ES-I3 (cell line): ENCODE results near the gene SEMA3B.
A peak's percentile ranks its signal among the peaks of the same experiment; 100 is the strongest.
"Not testable (repeated sequence)": the region's sequence is repeated elsewhere in the genome, so short reads cannot be mapped to it uniquely, and the experiment has no call there.

Experiments used
- H3K36me3 ChIP-seq: 2 replicates; pipeline ENCODE4 v1.6.1; 2013; ENCODE audit warnings: mild to moderate bottlenecking, low read length, control low read depth, moderate library complexity; ENCODE audit not compliant: insufficient read depth
- H3K4me1 ChIP-seq: 2 replicates; pipeline ENCODE4 v1.6.1; 2013; ENCODE audit warnings: mild to moderate bottlenecking, control low read depth, low read length; ENCODE audit not compliant: insufficient read depth
- H3K9ac ChIP-seq: 2 replicates; pipeline ENCODE4 v1.6.1; 2013; ENCODE audit warnings: low read depth, mild to moderate bottlenecking, low read length, moderate library complexity
- H3K9me3 ChIP-seq: 2 replicates; pipeline ENCODE4 v1.6.1; 2013; ENCODE audit warnings: mild to moderate bottlenecking, low read length, moderate library complexity; ENCODE audit not compliant: control insufficient read depth, insufficient read depth

The SEMA3B gene

DNA sequence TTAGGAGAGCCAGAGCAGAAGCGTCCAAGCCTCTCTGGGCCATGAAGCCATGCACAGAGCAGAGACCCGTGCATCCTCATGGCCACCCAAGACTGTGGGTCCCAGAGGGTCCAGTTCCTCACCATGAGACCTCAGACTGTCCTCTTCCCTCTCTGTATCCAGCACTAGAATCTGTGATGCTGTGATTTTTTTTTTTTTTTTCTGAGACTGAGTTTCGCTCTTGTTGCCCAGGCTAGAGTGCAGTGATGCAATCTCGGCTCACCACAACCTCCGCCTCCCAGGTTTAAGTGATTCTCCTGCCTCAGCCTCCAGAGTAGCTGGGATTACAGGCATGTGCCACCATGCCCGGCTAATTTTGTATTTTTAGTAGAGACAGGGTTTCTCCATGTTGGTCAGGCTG, 24.1 kb upstream of the SEMA3B start:
- H3K4me1 ChIP-seq: peaks cover 50% of the 10 kb centered on the region
- not testable (repeated sequence) for H3K9ac ChIP-seq, H3K36me3 ChIP-seq, H3K9me3 ChIP-seq

DNA sequence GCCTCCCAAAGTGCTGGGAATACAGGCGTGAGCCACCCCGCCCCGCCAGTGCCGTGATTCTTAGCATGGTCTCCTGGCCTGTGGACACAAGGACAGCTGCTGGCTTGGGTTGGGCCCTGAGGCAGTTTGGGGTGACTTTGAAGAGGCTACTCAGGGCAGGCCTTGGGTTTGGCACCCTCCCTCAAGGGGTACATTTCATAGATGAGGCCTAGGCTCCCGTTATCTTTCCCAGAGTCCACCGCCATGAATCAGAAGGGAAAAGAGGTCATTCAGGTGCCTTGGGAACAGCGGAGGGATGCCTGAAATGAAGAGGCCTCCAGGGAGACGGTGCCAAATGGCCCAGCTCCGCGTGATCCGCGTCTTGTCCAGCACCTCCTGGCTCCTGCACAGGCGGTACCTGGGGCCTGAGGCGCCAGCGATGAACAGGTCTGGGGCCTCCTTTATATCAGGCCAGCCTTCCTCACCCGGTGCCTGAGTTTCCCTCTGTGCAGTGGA, 23.6 kb upstream of the SEMA3B start:
- Histone ChIP-seq H3K36me3 (no peaks in the 10 kb centered on the region; the same call in 1 of the 2 replicates), H3K9ac (peak overlapping the region; percentile 26), H3K4me1 (peaks cover 45% of the 10 kb centered on the region), H3K9me3 (no peaks in the 10 kb centered on the region)

DNA sequence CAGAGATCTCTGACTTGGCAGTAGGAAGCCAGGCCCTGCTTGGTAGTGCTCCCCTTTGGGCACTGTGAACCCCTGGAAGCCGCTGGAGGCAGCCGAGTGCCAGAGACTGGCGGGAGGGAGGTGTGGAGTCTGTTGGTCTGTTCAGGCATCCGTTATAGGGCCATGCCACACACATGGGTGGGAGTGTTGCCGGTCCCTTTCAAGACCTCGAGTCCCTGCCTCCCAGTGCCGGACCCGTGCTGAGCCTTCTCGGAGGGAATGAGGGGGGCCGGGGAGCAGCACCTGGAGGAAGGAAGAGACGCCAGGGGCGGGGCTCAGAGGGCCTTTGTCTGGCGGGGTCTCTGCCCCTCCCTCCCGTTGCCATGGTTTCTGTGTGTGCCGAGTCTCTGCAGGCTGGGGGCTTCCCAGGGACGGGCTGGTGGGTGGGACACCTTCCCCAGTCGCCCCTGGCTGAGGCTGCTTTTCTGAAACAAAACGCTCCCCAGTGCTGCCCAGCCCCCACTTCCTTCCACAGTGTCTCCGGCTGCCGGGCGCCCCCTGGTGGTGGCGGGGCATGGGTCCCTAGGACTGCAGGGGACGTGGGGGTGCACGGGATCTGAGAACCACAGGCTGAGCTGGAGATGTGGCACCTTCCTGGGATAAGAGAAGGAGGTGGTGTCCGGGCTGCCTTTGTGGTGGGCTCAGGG, 23.0 kb upstream of the SEMA3B start:
- Histone ChIP-seq H3K36me3 (no peaks in the 10 kb centered on the region; the same call in 1 of the 2 replicates), H3K9me3 (no peaks in the 10 kb centered on the region), H3K9ac (peak overlapping the region; percentile 26), H3K4me1 (peaks cover 44% of the 10 kb centered on the region)

DNA sequence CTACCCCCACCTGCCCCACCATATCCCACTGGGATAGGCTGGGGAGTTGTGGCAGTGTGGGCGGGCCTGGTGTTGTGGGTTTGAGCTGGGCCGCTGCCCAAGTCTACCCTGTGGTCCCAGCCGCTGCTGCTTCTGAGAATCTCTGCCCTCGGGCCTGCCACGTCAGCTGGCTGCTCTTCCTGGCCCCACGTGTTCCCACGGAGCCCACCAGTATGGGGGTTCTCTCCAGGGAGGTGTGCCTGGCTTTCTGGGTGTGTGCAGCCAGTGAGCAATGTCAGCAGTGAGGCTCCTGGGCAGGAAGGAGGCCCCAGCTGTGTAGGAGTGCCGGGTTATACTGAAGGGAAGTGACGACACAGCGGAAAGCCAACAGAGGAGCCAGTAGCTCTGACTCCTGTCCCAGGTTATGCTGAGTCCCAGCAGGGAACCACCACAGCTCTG, 22.4 kb upstream of the SEMA3B start:
- Histone ChIP-seq H3K9ac (0 out of 2 replicates have a peak overlapping the region, but pooled peaks have one; percentile 9), H3K4me1 (peaks cover 41% of the 10 kb centered on the region), H3K9me3 (no peaks in the 10 kb centered on the region), H3K36me3 (no peaks in the 10 kb centered on the region; the same call in 1 of the 2 replicates)

DNA sequence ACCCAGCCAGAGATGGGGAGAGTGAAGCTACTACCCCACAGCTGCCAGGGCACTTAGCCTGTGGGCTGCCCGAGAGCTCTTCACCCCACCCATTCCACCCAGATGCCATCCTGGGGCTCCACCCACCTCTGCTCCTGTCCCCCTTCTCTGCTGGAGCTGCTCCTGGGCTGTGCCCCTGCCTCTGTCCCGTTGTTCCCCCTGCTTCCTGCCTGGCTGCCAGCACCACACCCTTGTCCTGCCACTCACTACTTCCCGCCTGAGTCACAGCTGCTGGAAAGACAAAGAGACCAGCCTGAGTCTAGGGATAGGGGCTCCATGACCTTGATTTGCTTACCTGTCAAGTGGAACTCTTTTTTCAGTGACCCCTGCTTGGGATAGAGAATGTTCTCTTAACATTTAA, 20.6 kb upstream of the SEMA3B start:
- H3K9me3 ChIP-seq: no peaks in the 10 kb centered on the region
- no peaks in the 10 kb centered on the region; the same call in 1 of the 2 replicates for H3K36me3 ChIP-seq
- H3K4me1 ChIP-seq: peaks cover 22% of the 10 kb centered on the region
- no peak overlapping the region for H3K9ac ChIP-seq

DNA sequence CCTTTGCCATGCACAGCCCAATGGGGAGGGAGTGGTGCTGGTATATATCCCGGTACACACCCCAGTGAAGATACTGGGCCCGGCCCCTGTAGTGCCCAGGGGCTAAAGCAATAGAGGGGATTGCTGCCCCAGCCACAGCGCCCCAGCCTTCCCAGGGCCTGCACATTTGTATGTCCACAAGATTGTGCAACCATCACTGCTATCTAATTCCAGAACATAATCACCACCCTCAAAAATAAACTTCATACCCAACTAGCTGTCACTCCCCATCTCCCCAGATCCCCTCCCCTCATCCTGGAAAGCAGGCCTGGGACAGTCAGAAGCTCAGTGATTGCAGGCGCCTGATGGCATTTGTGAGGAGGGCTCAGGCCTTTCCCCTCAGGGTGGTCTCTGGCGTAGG, 19.5 kb upstream of the SEMA3B start:
- no peaks in the 10 kb centered on the region for H3K9me3 ChIP-seq
- no peak overlapping the region for H3K9ac ChIP-seq
- H3K4me1 ChIP-seq: peaks cover 20% of the 10 kb centered on the region
- H3K36me3 ChIP-seq: no peaks in the 10 kb centered on the region; the same call in 1 of the 2 replicates

DNA sequence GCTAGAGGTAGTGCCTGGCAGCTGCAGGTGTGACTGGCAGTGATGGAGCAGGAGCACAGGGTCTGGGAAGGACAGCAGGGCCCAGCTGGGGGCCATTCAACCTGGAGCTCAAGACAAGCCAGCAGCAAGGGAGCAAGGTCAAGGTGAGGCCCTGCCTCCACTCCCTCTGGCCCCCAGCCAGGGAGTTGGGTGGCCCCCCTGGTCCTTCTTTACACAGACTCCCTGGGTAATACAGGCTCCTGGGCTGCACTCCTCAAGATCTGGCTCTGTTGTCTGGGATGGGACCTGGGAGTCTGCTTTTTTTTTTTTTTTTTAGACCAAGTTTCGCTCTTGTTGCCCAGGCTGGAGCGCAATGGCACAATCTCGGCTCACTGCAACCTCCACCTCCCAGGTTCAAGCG, 18.4 kb upstream of the SEMA3B start:
- Histone ChIP-seq H3K4me1 (peaks cover 20% of the 10 kb centered on the region), H3K9me3 (no peaks in the 10 kb centered on the region), H3K36me3 (no peaks in the 10 kb centered on the region; the same call in 1 of the 2 replicates), H3K9ac (no peak overlapping the region)

DNA sequence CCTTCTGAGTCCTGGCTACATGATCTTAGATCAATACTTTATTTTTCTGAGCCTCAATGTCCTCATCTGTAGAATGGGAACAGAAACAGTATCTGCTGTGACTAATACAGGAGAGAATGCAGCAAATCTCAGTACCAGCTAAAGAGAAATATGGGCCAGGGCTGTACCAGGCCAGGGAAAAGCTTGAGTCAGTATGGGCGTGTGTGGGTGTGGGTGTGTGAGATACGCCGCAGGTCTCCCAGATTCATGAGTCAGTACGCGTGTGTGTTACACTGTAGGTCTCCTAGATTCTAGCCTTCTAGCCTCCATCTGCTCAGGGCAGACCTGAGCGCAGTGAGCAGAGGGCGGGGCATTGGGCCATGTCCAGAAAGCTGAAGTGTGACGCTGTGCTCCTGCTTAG, 17.7 kb upstream of the SEMA3B start:
- H3K36me3 ChIP-seq: no peaks in the 10 kb centered on the region; the same call in 1 of the 2 replicates
- no peak overlapping the region for H3K9ac ChIP-seq
- no peaks in the 10 kb centered on the region for H3K9me3 ChIP-seq
- H3K4me1 ChIP-seq: peaks cover 16% of the 10 kb centered on the region

DNA sequence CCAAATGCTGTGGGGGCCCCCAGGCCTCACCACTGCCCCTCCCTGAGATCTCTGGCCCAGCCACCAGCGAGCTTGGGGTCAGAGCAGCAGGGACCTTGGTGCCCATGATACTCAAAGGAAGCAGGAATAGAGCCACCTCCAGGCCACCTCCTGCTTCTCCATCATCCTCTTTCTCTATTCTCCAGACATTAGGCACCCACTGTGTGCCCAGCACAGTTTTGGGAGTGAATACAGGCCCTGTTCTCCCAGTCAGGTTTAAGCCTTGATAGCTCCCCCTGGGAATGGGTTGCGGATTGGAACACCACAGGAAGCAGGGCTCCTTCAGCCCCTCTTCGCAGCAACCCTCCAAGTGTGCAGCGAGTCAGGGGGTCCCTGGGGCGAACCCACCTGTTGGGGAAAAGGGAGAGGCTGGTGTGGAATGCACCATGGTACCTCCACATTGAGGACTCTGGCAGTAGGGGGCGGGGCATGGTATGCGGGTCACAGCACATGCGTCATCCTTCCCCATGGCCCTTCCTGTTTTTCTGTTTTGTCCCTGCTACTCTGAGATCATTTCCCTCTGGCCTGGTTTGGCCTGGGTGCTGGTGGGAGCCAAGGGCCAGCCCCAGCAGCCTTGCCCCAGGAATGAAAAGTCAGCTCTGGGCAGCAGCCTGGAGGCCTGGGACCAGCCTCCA, 14.2 kb upstream of the SEMA3B start:
- peaks cover 3% of the 10 kb centered on the region for H3K36me3 ChIP-seq

DNA sequence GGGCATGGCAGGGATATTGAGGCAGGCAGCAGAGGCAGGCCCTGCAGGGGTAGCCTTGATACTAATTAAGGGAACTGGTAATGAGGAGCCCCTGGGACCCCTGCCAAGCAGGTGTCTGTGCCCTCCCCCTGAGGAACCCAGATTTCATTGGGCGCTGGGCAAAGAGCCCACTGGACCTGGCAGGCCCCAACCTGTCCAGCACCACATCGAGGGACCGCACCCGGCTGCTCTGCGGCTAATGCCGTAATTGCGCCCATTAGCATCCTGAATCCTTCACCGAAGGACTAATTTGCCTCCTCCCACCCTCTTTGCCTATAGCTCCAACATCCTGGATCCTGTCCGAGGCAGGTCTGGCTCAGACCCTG, 13.7 kb upstream of the SEMA3B start:
- Histone ChIP-seq H3K4me1 (0 out of 2 replicates have a peak, but pooled peaks cover 5% of the 10 kb centered on the region), H3K9me3 (no peaks in the 10 kb centered on the region), H3K36me3 (peaks cover 3% of the 10 kb centered on the region), H3K9ac (no peak overlapping the region)

More for the DNA sequence above, 14.2 kb upstream of the SEMA3B start:
- no peak overlapping the region for H3K9ac ChIP-seq
- no peaks in the 10 kb centered on the region for H3K9me3 ChIP-seq
- 0 out of 2 replicates have a peak, but pooled peaks cover 5% of the 10 kb centered on the region for H3K4me1 ChIP-seq

DNA sequence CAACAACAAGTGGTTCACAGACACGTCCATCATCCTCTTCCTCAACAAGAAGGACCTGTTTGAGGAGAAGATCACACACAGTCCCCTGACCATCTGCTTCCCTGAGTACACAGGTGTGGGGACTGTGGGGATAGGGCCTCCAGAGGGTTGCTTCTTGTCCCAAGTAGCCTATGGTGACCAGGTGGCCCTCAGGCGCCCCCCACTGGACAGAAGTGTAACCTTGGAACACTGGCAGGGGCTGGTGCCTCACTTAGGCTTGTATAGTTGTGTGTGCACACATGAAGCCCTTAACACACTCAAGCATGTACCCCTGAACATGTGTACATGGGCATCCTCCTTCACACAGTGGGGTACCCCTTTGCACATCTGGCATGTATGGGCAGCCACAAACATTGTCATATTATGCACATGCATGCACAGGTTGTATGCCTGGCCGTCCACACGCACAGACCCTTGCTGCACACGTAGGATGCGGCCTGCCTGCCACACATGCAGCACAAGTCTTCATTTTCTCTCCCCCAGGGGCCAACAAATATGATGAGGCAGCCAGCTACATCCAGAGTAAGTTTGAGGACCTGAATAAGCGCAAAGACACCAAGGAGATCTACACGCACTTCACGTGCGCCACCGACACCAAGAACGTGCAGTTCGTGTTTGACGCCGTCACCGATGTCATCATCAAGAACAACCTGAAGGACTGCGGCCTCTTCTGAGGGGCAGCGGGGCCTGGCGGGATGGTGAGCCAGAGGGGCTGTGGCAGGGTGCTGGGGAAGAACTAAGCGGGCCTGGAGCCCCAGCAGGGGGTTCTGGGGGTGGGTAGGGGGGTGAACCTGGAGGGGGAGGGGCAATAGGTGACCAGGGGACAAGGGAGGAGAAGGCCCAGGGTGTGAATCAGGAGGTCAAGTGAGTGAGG, 11.7 kb upstream of the SEMA3B start:
- peaks cover 13% of the 10 kb centered on the region; the same call in 1 of the 2 replicates for H3K4me1 ChIP-seq
- no peak overlapping the region for H3K9ac ChIP-seq
- peaks cover 3% of the 10 kb centered on the region for H3K36me3 ChIP-seq
- H3K9me3 ChIP-seq: no peaks in the 10 kb centered on the region

DNA sequence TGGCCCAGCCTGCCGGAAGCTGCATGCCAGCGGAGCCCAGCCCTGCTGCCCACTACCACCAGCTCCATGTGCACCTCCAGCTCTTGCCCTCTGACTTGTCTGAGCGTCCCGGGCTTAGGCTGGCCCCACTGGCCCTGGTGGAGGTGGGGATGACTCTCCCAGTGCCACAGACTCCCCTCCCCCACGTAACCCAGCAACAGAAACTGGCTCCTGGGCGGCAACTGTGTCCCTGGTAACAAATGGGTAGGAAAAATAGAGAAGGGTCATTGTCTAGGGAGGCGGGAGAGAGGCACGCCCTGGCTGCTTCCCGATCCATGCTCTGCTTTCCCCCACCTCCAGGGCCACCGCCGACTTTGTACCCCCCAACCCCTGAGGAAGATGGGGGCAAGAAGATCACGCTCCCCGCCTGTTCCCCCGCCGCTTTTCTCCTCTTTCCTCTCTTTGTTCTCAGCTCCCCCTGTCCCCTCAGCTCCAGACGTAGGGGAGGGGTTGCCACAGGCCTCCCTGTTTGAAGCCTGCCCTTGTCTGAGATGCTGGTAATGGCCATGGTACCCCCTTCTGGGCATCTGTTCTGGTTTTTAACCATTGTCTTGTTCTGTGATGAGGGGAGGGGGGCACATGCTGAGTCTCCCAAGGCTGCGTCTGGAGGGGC, 10.8 kb upstream of the SEMA3B start:
- no peak overlapping the region for H3K9ac ChIP-seq

DNA sequence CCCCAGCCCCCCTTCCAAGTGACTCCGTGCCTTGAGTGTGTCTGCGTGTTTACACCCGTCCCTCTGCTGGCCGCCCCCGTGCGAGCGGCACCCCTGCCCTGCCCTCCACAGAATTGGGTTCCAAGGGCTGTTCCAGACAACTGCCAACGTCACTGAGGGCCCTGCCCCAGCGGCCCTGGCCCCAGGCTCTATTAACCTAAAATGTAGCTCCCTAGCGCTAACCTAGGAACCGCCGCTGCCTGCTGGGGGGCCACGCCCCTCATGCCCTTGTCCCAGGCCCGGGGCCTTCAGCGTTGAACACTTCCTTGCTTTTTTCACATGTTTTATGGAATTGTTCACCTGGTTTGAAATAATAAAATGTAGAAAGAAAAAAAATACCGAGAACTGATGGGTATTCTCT, 10.0 kb upstream of the SEMA3B start:
- H3K36me3 ChIP-seq: peaks cover 3% of the 10 kb centered on the region
- H3K9me3 ChIP-seq: no peaks in the 10 kb centered on the region
- H3K9ac ChIP-seq: no peak overlapping the region
- H3K4me1 ChIP-seq: peaks cover 20% of the 10 kb centered on the region; the same call in 1 of the 2 replicates

More for the DNA sequence above, 10.8 kb upstream of the SEMA3B start:
- Histone ChIP-seq H3K9me3 (no peaks in the 10 kb centered on the region), H3K4me1 (peaks cover 13% of the 10 kb centered on the region; the same call in 1 of the 2 replicates), H3K36me3 (peaks cover 3% of the 10 kb centered on the region)
